ENCODE results near the gene FHAD1. TPM values are rescaled to one million over a fixed set of nuclear protein-coding genes. Genes with fewer than 3 reads are reported as not detected.

The FHAD1 gene
- total RNA-seq, 4 donors from 2014 or later: not detected

GRCh38 chr1:15329104-15329820, 82.2 kb downstream of the FHAD1 start:
- H3K9me3 ChIP-seq: no peaks in the 10 kb centered on the region

GRCh38 chr1:15330028-15330427, 83.0 kb downstream of the FHAD1 start:
- in situ Hi-C loops (cut with MboI; ENCODE audit: low sequenced_read_pairs in 4 of 4) (no loop called here), intact Hi-C loops (cut with DNase I; ENCODE audit: low total_unique reads) (no loop called here)
- peaks cover 0 to 4% (median 0%) of the 10 kb centered on the region in 3 donors for H3K27me3 ChIP-seq
- peaks cover 13 to 17% of the 10 kb centered on the region in 2 donors for H3K4me1 ChIP-seq
- DNase-seq (no peak), ATAC-seq (no peak)
- no peaks in the 10 kb centered on the region for H3K36me3 ChIP-seq
- TF ChIP-seq POLR2A (IDR thresholded peaks at IDR 0.05): no peak
- no peak overlapping the region for H3K27ac ChIP-seq
- H3K4me3 ChIP-seq: no peak overlapping the region
- no peaks in the 10 kb centered on the region for H3K9me3 ChIP-seq

More at GRCh38 chr1:15329104-15329820, 82.2 kb downstream of the FHAD1 start:
- intact Hi-C loops (cut with DNase I; ENCODE audit: low total_unique reads) (loop anchor here (10.0 kb wide), 1 partner anchor 196 kb away; the partner anchor contains the start of genes CASP9 and DNAJC16), in situ Hi-C loops (cut with MboI; ENCODE audit: low sequenced_read_pairs in 4 of 4) (loop anchor here in 1 of 4 donors (5.0 kb wide), 1 partner anchor 103 kb away; no protein-coding TSS in a partner anchor)
- peak; percentile 22 to 49 for DNase-seq
- TF ChIP-seq POLR2A (IDR thresholded peaks at IDR 0.05) (no peak), CTCF (IDR thresholded peaks at IDR 0.05 in 4 of 5, conservative IDR thresholded peaks at IDR 0.05 in 1 of 5) (peak in 3 of 5 experiments; percentile 17 to 52 (median 43))
- Histone ChIP-seq H3K4me1 (peaks cover 13 to 17% of the 10 kb centered on the region in 2 donors), H3K36me3 (no peaks in the 10 kb centered on the region), H3K4me3 (no peak overlapping the region), H3K27ac (peak overlapping the region in 2 of 4 donors; percentile 8 to 17), H3K27me3 (peaks cover 0 to 4% (median 0%) of the 10 kb centered on the region in 3 donors)
- peak; percentile 86 to 88 for ATAC-seq

- intact Hi-C loops (cut with DNase I; ENCODE audit: low total_unique reads): no loop called here
Observed at GRCh38 chr1:15331180-15331579, 84.2 kb downstream of the FHAD1 start.

GRCh38 chr1:15331734-15332133, 84.7 kb downstream of the FHAD1 start:
- intact Hi-C loops (cut with DNase I; ENCODE audit: low total_unique reads) (no loop called here), in situ Hi-C loops (cut with MboI; ENCODE audit: low sequenced_read_pairs in 4 of 4) (no loop called here)

More at GRCh38 chr1:15331180-15331579, 84.2 kb downstream of the FHAD1 start:
- DNase-seq (no peak), ATAC-seq (no peak)
- in situ Hi-C loops (cut with MboI; ENCODE audit: low sequenced_read_pairs in 4 of 4): no loop called here
- Histone ChIP-seq H3K4me1 (peaks cover 13 to 17% of the 10 kb centered on the region in 2 donors), H3K36me3 (no peaks in the 10 kb centered on the region), H3K27ac (no peak overlapping the region), H3K4me3 (no peak overlapping the region), H3K9me3 (no peaks in the 10 kb centered on the region), H3K27me3 (peaks cover 0 to 4% (median 0%) of the 10 kb centered on the region in 3 donors)
- TF ChIP-seq CTCF (IDR thresholded peaks at IDR 0.05 in 4 of 5, conservative IDR thresholded peaks at IDR 0.05 in 1 of 5): no peak
- no peak for TF ChIP-seq POLR2A (IDR thresholded peaks at IDR 0.05)

More at GRCh38 chr1:15331734-15332133, 84.7 kb downstream of the FHAD1 start:
- Histone ChIP-seq H3K4me3 (no peak overlapping the region), H3K9me3 (no peaks in the 10 kb centered on the region), H3K27me3 (peaks cover 0 to 6% (median 1%) of the 10 kb centered on the region in 3 donors), H3K27ac (no peak overlapping the region), H3K4me1 (peaks cover 13 to 17% of the 10 kb centered on the region in 2 donors), H3K36me3 (no peaks in the 10 kb centered on the region)
- TF ChIP-seq POLR2A (IDR thresholded peaks at IDR 0.05) (no peak), CTCF (IDR thresholded peaks at IDR 0.05 in 4 of 5, conservative IDR thresholded peaks at IDR 0.05 in 1 of 5) (no peak)
- no peak for DNase-seq
- no peak for ATAC-seq
